NT2/D1 (cell line): Measurements from ENCODE around the gene NSD2.

Experiments used
- DNase-seq: peaks from one replicate; pipeline ENCODE4 v3.0.0-alpha.2; 2011; ENCODE audit warnings: low read depth, low spot score
- H3K27me3 ChIP-seq: 2 replicates; pipeline ENCODE4 v1.6.0; 2011; ENCODE audit warnings: mild to moderate bottlenecking; ENCODE audit not compliant: insufficient read length, insufficient read depth
- H3K36me3 ChIP-seq: 2 replicates; pipeline ENCODE4 v1.6.1; 2011; ENCODE audit warnings: mild to moderate bottlenecking, low read length, mixed read lengths; ENCODE audit not compliant: insufficient read depth, insufficient read length
- H3K4me1 ChIP-seq: 2 replicates; pipeline ENCODE4 v1.5.1; 2011; ENCODE audit not compliant: insufficient read depth, insufficient read length
- H3K4me3 ChIP-seq: 2 replicates; pipeline ENCODE4 v1.5.1; 2011; ENCODE audit warnings: low read depth; ENCODE audit not compliant: insufficient read length
- H3K9ac ChIP-seq: 2 replicates; pipeline ENCODE4 v1.6.0; 2011; ENCODE audit warnings: low read depth; ENCODE audit not compliant: insufficient read length
- H3K9me3 ChIP-seq: 2 replicates; pipeline ENCODE4 v1.5.1; 2011; ENCODE audit warnings: mild to moderate bottlenecking, low read length; ENCODE audit not compliant: insufficient read depth
- SUZ12 ChIP-seq: IDR thresholded peaks from 2 replicates; pipeline ENCODE4 v1.6.1; 2011; ENCODE audit not compliant: insufficient read length, insufficient read depth; ENCODE audit errors: extremely low read depth
- YY1 ChIP-seq: IDR thresholded peaks from 2 replicates; pipeline ENCODE4 v1.6.1; 2011; ENCODE audit not compliant: insufficient read length, insufficient read depth
- ZNF274 ChIP-seq: IDR thresholded peaks from 2 replicates; pipeline ENCODE4 v1.6.1; 2011; ENCODE audit warnings: mild to moderate bottlenecking, low read depth, low read length

NSD2 gene

DNA sequence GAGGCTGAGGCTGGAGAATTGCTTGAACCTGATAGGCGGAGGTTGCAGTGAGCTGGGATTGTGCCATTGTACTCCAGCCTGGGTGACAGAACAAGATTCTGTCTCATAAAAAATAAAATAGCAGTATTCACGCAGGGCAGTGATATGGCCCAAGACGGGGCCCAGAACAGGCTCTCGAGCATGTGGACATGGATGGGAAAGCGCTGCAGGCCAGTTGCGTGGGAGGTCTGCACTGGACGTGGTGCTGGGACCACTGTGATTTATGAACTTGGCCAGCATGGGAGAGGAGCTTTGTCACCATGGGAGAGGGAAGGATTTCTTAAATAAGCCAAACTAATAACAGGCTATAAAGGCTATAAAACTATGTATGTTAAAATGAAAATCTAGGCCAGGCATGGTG, 51.6 kb downstream of the NSD2 start:
- TF ChIP-seq SUZ12 (no peak), YY1 (no peak), ZNF274 (no peak)
- H3K4me3 ChIP-seq, result no peak overlapping the region
- no peak for DNase-seq
- peaks cover 70% of the 10 kb centered on the region for H3K36me3 ChIP-seq
- H3K9me3 ChIP-seq, result no peaks in the 10 kb centered on the region
- no peaks in the 10 kb centered on the region for H3K27me3 ChIP-seq
- no peak overlapping the region for H3K9ac ChIP-seq
- no peaks in the 10 kb centered on the region for H3K4me1 ChIP-seq

DNA sequence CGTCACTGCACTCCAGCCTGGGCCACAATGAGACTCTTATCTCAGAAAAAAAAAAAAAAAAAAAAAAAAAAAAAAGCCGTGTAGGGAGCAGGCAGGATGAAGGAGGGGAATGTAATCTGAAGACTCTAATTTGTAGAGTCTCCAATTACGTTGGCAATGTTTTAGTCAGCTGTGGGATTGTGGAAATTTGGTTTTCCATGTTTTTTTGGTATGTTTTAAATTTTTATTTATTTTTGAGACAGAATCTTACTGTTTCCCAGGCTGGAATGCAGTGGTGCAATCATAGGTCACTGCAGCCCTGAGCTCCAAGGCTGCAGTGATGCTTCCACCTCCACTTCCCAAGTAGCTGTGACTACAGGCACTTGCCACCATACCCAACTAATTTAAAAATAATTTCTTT, 56.5 kb downstream of the NSD2 start:
- DNase-seq, result no peak
- no peak for TF ChIP-seq YY1
- no peak for TF ChIP-seq ZNF274
- TF ChIP-seq SUZ12, result no peak
- no peaks in the 10 kb centered on the region for H3K9me3 ChIP-seq

DNA sequence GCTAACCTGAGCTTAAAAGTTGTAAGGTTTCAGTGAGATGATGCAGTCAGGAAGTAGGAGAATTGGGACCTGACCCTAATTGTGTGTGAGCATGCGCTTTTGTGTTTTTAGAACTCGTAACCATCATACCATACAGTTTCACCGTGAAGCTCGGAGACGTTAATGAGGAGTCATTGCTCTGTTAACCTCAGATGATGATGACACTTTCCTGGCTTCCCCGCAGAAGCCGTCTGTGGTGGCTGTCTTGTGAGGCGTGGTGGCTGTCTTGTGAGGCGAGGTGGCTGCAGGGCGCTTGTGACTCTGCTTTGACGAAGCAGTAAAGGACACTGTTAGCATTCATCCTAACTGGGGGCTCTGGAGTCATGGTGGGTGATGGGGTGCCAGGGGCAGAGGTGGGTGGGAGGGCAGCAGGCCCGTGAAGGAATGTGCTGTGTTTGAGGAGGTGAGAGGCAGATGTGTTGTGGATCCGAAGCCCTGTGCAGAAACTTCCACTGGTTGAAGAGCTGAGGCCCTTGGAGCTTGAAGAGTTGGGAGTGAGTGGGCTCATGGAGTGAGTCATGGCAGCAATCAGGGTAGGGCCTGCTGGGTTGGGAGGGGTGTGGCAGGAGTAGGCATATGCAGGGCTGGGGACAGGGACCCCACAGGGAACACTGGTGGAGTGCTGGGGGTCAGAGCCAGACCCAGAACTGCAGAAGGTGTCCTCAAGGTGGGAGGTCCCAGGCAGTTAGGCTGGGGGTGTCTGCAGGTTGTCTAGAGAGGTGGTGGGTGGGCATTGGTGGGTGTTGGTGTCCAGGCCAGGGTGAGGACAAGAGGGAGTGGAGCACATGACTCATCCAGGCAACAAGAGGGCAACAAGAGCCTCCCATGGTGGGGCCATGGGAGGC, 57.4 kb downstream of the NSD2 start:
- peaks cover 65% of the 10 kb centered on the region for H3K36me3 ChIP-seq
- no peaks in the 10 kb centered on the region for H3K4me1 ChIP-seq
- no peak for DNase-seq
- H3K9me3 ChIP-seq, result no peaks in the 10 kb centered on the region
- H3K9ac ChIP-seq, result no peak overlapping the region
- H3K4me3 ChIP-seq, result no peak overlapping the region
- no peak for TF ChIP-seq ZNF274
- no peaks in the 10 kb centered on the region for H3K27me3 ChIP-seq

More for the DNA sequence above, 56.5 kb downstream of the NSD2 start:
- Histone ChIP-seq H3K36me3 (peaks cover 67% of the 10 kb centered on the region), H3K9ac (no peak overlapping the region), H3K4me3 (no peak overlapping the region), H3K27me3 (no peaks in the 10 kb centered on the region), H3K4me1 (no peaks in the 10 kb centered on the region)

DNA sequence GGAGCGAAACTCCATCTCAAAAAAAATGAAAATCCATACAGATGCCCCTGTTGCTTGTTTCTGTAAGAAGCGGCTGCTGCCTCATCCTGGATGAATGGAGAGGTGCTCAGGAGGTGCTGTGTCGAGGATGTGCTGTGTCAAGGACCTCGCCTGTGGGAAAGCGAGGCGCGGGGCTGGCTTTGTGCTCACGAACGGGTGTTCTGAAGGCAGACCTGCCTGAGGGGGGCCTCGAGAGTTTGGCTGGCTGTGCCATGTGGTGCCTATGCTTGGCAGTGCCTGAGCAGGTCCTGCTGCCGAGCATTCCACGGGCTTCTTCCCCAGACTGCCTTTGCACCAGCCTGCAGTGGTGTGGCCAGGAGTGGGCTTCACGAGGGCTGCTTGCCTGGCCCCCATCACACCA, 61.5 kb downstream of the NSD2 start:
- TF ChIP-seq YY1 (no peak), ZNF274 (no peak), SUZ12 (no peak)
- DNase-seq, result no peak
- no peak overlapping the region for H3K9ac ChIP-seq
- H3K36me3 ChIP-seq, result peaks cover 67% of the 10 kb centered on the region
- H3K27me3 ChIP-seq, result no peaks in the 10 kb centered on the region
- no peaks in the 10 kb centered on the region for H3K9me3 ChIP-seq
- H3K4me1 ChIP-seq, result peaks cover 3% of the 10 kb centered on the region
- H3K4me3 ChIP-seq, result no peak overlapping the region

DNA sequence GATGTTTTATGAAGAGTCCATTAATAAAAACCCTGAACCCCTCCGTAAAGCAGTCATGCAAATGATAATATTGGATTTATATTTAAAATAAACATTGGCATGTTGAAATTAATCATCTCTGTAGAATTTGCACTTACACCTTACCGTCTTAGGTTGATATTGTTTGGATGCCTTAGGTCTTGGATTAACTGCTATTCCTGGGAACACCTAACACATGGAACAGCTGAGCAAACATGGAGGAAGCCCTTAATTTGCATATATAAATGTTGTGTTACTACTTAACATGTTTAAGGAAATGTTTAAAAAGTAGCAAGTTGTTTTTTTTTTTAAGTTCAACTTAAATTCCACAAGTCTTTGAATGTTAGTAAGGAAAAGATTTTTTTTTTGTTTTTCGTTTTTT, 62.5 kb downstream of the NSD2 start:
- Histone ChIP-seq H3K9me3 (no peaks in the 10 kb centered on the region), H3K9ac (no peak overlapping the region), H3K36me3 (peaks cover 64% of the 10 kb centered on the region), H3K4me1 (peaks cover 3% of the 10 kb centered on the region), H3K4me3 (no peak overlapping the region), H3K27me3 (no peaks in the 10 kb centered on the region)
- DNase-seq, result no peak
- TF ChIP-seq YY1 (no peak), ZNF274 (no peak), SUZ12 (no peak)

DNA sequence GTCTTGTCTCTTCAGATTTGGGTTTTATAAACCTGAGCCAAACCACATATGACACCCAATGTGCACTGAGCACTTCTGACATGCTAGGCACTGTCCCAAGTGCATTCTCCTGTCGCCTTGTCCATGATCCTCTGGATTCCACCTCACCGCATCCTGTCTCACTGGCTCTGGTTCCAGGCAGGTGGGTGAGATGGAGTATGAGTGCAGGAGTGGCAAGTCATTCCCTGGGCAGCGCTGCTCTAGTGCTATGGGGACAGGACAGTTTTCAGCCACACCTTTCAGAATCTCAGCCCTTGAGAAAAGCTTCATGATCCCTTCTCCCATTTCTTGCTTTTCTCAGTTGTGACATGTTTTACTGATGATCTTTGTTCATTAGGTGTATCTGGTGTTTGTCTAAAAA, 66.4 kb downstream of the NSD2 start:
- TF ChIP-seq YY1 (no peak), ZNF274 (no peak), SUZ12 (no peak)
- Histone ChIP-seq H3K4me3 (no peak overlapping the region), H3K9me3 (no peaks in the 10 kb centered on the region), H3K36me3 (peaks cover 65% of the 10 kb centered on the region), H3K4me1 (peaks cover 10% of the 10 kb centered on the region), H3K9ac (no peak overlapping the region), H3K27me3 (no peaks in the 10 kb centered on the region)
- DNase-seq, result no peak

DNA sequence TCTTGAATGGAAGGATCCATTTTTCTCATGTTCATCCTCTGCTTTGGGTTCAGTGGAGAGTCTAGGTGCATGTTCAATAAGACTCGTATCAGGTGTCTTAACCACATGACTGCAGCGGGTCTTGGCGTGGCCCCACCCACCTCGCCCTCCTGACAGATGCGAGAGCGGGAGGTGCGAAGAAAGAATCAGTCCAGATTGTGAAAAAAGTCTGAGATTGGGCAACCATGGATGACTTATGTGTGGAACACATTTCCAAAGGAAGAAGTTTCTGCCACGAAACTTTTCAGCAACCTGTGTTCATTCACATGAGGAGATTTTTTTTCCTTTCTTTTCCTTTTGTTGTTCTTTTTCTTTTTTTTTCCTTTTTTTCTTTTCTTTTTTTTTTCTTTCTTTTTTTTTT, 66.8 kb downstream of the NSD2 start:
- Histone ChIP-seq H3K9ac (no peak overlapping the region), H3K36me3 (peaks cover 65% of the 10 kb centered on the region), H3K9me3 (no peaks in the 10 kb centered on the region), H3K4me3 (no peak overlapping the region), H3K4me1 (peaks cover 10% of the 10 kb centered on the region), H3K27me3 (no peaks in the 10 kb centered on the region)
- TF ChIP-seq YY1, result no peak
- TF ChIP-seq ZNF274, result no peak
- TF ChIP-seq SUZ12, result no peak
- no peak for DNase-seq
